A549 (cell line): ENCODE data around the gene LRP3. TPM values are rescaled to one million over a fixed set of nuclear protein-coding genes. Genes with fewer than 3 reads are reported as not detected.

ENCODE experiments used
- ATAC-seq, 2 experiments: fragments of 200-7000 bp in 1 of 2; fragments of >200 bp in 1 of 2; cut with Nextera tagmentation in 1 of 2; cut with Tn5 transposase in 1 of 2; 3 replicates each; pipeline versions ENCODE4 v1.8.0 to v1.9.1; 2018 to 2020; ENCODE audit warnings: mild to moderate bottlenecking in 1 of 2, moderate library complexity in 1 of 2
- CTCF ChIA-PET: fragments of 300-600 bp; sonication (Branson Sonifier 250); formaldehyde crosslinking; extraction: SDS; loops from one replicate; lab custom pipeline; 2021; ENCODE audit warnings: antibody characterized with exemption, inconsistent platforms; lab: Yijun Ruan, JAX
- POLR2A ChIA-PET: fragments of 350-600 bp; formaldehyde crosslinking; extraction: SDS; loops from one replicate; lab custom pipeline; 2021; ENCODE audit warnings: antibody characterized with exemption, inconsistent platforms; lab: Yijun Ruan, JAX
- DNase-seq, 2 experiments: peaks; one replicate each; pipeline versions ENCODE4 v3.0.0 to v3.0.0-alpha.2; 2011 to 2016; ENCODE audit warnings: low read depth in 1 of 2, low spot score in 1 of 2
- FAIRE-seq: peaks from 2 replicates; lab custom pipeline; 2011; peaks lifted over from hg19 to GRCh38; lab: Jason Lieb, UNC
- H3K27ac ChIP-seq, 2 experiments: fragments of >200 bp; sonication (Bioruptor Twin); formaldehyde crosslinking; 3 replicates each; pipeline ENCODE4 v1.5.1; 2016 to 2017
- H3K4me1 ChIP-seq: fragments of >200 bp; sonication (Bioruptor Twin); formaldehyde crosslinking; 3 replicates; pipeline ENCODE4 v1.6.1; 2016
- H3K4me2 ChIP-seq: fragments of >200 bp; sonication (Bioruptor Twin); formaldehyde crosslinking; 3 replicates; pipeline ENCODE4 v1.6.1; 2016
- H3K4me3 ChIP-seq: fragments of >200 bp; sonication (Bioruptor Twin); formaldehyde crosslinking; 3 replicates; pipeline ENCODE4 v1.5.1; 2016
- H3K9me3 ChIP-seq: fragments of >200 bp; sonication (Bioruptor Twin); formaldehyde crosslinking; 3 replicates; pipeline ENCODE4 v1.6.1; 2016
- BCL3 ChIP-seq: fragments of >200 bp; sonication (Bioruptor Twin); formaldehyde crosslinking; IDR thresholded peaks from 3 replicates; pipeline ENCODE4 v1.6.1; 2016
- CEBPB ChIP-seq, 2 experiments: fragments of >200 bp in 1 of 2; sonication (Bioruptor Twin) in 1 of 2; formaldehyde crosslinking in 1 of 2; IDR thresholded peaks; 2 replicates each; pipeline ENCODE4 v1.6.1; 2012 to 2016
- CHD4 ChIP-seq: fragments of 200-600 bp; sonication (generic); IDR thresholded peaks from 2 replicates; pipeline ENCODE4 v1.6.1; 2016; ENCODE audit warnings: antibody characterized with exemption, mild to moderate bottlenecking, borderline replicate concordance
- E2F6 ChIP-seq: IDR thresholded peaks from 2 replicates; pipeline ENCODE4 v1.6.1; 2012; ENCODE audit warnings: low read depth, borderline replicate concordance
- EHF ChIP-seq: fragments of 250-450 bp; sonication (Bioruptor Pico); IDR thresholded peaks from 2 replicates; pipeline ENCODE4 v1.5.0; 2020; ENCODE audit warnings: mild to moderate bottlenecking
- ELK1 ChIP-seq: fragments of 150-350 bp; IDR thresholded peaks from 2 replicates; pipeline ENCODE4 v1.6.1; 2014; ENCODE audit warnings: low read depth, mild to moderate bottlenecking, low read length
- GATA3 ChIP-seq: IDR thresholded peaks from 2 replicates; pipeline ENCODE4 v1.6.1; 2012; ENCODE audit warnings: borderline replicate concordance
- HMGXB4 ChIP-seq: fragments of 250-450 bp; sonication (Bioruptor Pico); IDR thresholded peaks from 2 replicates; pipeline ENCODE4 v1.5.0; 2021; ENCODE audit warnings: mild to moderate bottlenecking, moderate library complexity, borderline replicate concordance
- JUN ChIP-seq, 2 experiments: fragments of >200 bp; sonication (Bioruptor Twin); formaldehyde crosslinking; IDR thresholded peaks; 2 replicates in 1 of 2; 3 replicates in 1 of 2; pipeline ENCODE4 v1.6.1; 2016 to 2017
- MAFK ChIP-seq: fragments of 450-650 bp; IDR thresholded peaks from 2 replicates; pipeline ENCODE4 v1.6.1; 2014; ENCODE audit not compliant: partially characterized antibody
- MAX ChIP-seq: IDR thresholded peaks from 2 replicates; pipeline ENCODE4 v1.6.1; 2012
- MAZ ChIP-seq: fragments of 150-350 bp; IDR thresholded peaks from 2 replicates; pipeline ENCODE4 v1.6.1; 2014; ENCODE audit warnings: antibody characterized with exemption, low read depth, low read length, borderline replicate concordance
- MYC ChIP-seq: IDR thresholded peaks from 2 replicates; pipeline ENCODE4 v1.6.1; 2012; ENCODE audit warnings: mild to moderate bottlenecking, inconsistent platforms, low read length, improper control_type of control experiment, borderline replicate concordance
- NFE2L2 ChIP-seq: fragments of 150-350 bp; conservative IDR thresholded peaks from 2 replicates; pipeline ENCODE4 v1.6.1; 2014; ENCODE audit warnings: low read length
- PBX3 ChIP-seq: IDR thresholded peaks from 2 replicates; pipeline ENCODE4 v1.6.1; 2012
- PHF8 ChIP-seq: fragments of 200-600 bp; sonication (generic); IDR thresholded peaks from 2 replicates; pipeline ENCODE4 v1.6.1; 2016; ENCODE audit warnings: low read depth, mild to moderate bottlenecking, antibody characterized with exemption, moderate library complexity, borderline replicate concordance
- POLR2A ChIP-seq: IDR thresholded peaks from 2 replicates; pipeline ENCODE4 v1.6.1; 2012; ENCODE audit warnings: mild to moderate bottlenecking, low read length
- RAD21 ChIP-seq, 2 experiments: fragments of >200 bp in 1 of 2; sonication (Bioruptor Twin) in 1 of 2; formaldehyde crosslinking in 1 of 2; IDR thresholded peaks in 1 of 2; conservative IDR thresholded peaks in 1 of 2; 2 replicates in 1 of 2; 3 replicates in 1 of 2; pipeline ENCODE4 v1.6.1; 2012 to 2018; ENCODE audit warnings: inconsistent platforms in 1 of 2
- REST ChIP-seq: fragments of 200-600 bp; sonication (generic); IDR thresholded peaks from 2 replicates; pipeline ENCODE4 v1.6.1; 2016; ENCODE audit warnings: antibody characterized with exemption, mild to moderate bottlenecking, moderate library complexity
- SREBF2 ChIP-seq: fragments of 450-650 bp; IDR thresholded peaks from 2 replicates; pipeline ENCODE4 v1.6.1; 2014; ENCODE audit warnings: mild to moderate bottlenecking, moderate library complexity
- USF2 ChIP-seq: fragments of 450-650 bp; IDR thresholded peaks from 2 replicates; pipeline ENCODE4 v1.6.1; 2014; ENCODE audit warnings: antibody characterized with exemption
- ZNF302 ChIP-seq: fragments of 250-450 bp; sonication (Bioruptor Pico); IDR thresholded peaks from 2 replicates; pipeline ENCODE4 v1.9.0; 2021; ENCODE audit warnings: inconsistent platforms, mild to moderate bottlenecking, moderate library complexity
- WGBS: methylation state at CpG from one replicate; pipeline ENCODE4 v1.1.6; 2017; ENCODE audit errors: missing lambda C conversion rate; 5-methylcytosine and 5-hydroxymethylcytosine counted together
- polyA plus RNA-seq, 4 experiments: library from polyadenylated mRNA; depleted of rRNA in 3 of 4; stranded (reverse); fragments of >200 nt; fragmentation: RNase III in 1 of 4; extraction: RNeasy Plus Mini Kit Qiagen cat#74134 plus additional on column Dnase treatment in 1 of 4; gene quantifications; 2 replicates in 3 of 4; 3 replicates in 1 of 4; pipeline ENCODE4 v1.2.3, GENCODE V29; 2011 to 2017

Gene LRP3
- polyA plus RNA-seq, 2 of the 4 experiments (the other 2 are of a cell fraction): 10.9 to 25.1 TPM

GRCh38 chr19:33176670-33177416 lies 17.3 kb upstream of the LRP3 start:
- DNase-seq (peak; percentile 100), FAIRE-seq (peak; percentile 100), ATAC-seq (peak; percentile 84 to 94)
- Histone ChIP-seq H3K27ac (peak overlapping the region; percentile 89 to 91), H3K4me1 (peaks cover 19% of the 10 kb centered on the region), H3K4me3 (peak overlapping the region; percentile 65), H3K4me2 (peak overlapping the region; percentile 95), H3K9me3 (no peaks in the 10 kb centered on the region)
- TF ChIP-seq BCL3 (peak; percentile 99), PBX3 (peak; percentile 76; the same call in 1 of the 2 replicates), MAZ (peak; percentile 16), MAFK (no peak), ZNF302 (CRISPR knock-in tag) (no peak), RAD21 (conservative IDR thresholded peaks at IDR 0.05 in 1 of 2, IDR thresholded peaks at IDR 0.05 in 1 of 2) (0 out of 5 replicates have a peak, but pooled peaks of 1 of the 2 experiments have one; percentile 16), REST (0 out of 2 replicates have a peak, but pooled peaks have one; percentile 14), SREBF2 (peak; percentile 100), ELK1 (no peak), HMGXB4 (CRISPR knock-in tag) (peak; percentile 91), JUN (IDR thresholded peaks at IDR 0.05) (peak; percentile 94 to 98), USF2 (0 out of 2 replicates have a peak, but pooled peaks have one; percentile 46), E2F6 (peak; percentile 70), PHF8 (peak; percentile 94), MYC (peak; percentile 78), POLR2A (peak; percentile 100), GATA3 (0 out of 2 replicates have a peak, but pooled peaks have one; percentile 10), CHD4 (no peak), MAX (peak; percentile 75), NFE2L2 (no peak), CEBPB (IDR thresholded peaks at IDR 0.05) (peak in 1 of 2 experiments; percentile 64; a peak in 2 of 4 replicates), EHF (peak; percentile 78; the same call in 1 of the 2 replicates)
- 1% methylated on average over 63 of the region's 65 CpGs for WGBS
- CTCF ChIA-PET: interaction anchor here (0.5 to 16.8 kb wide), 38 partner anchors 14 to 969 kb away, joined by 3 to 279 read pairs (median 4); partner anchors contain the start of genes CEBPA, CEP89, FAAP24 and LRP3
- POLR2A ChIA-PET: interaction anchor here (0.5 to 3.1 kb wide), 44 partner anchors 9 to 1131 kb away, joined by 3 to 28 read pairs (median 5); partner anchors contain the start of genes ANKRD27, CEBPA, CEBPG and CEP89
